Left kidney (tissue), 8 donors: ENCODE data around the gene ABTB1. TPM values are rescaled to one million over a fixed set of nuclear protein-coding genes. Genes with fewer than 3 reads are reported as not detected.

Source experiments
- DNase-seq: peaks from one replicate; pipeline ENCODE4 v3.0.0-alpha.2; 2013
- long read RNA-seq, 8 donors: transcript quantifications; one replicate each; lab custom pipeline, GENCODE V29; 2026
- polyA plus RNA-seq: library from polyadenylated mRNA; unstranded; fragments of 120-200 nt; gene quantifications from one replicate; pipeline ENCODE4 v1.2.1, GENCODE V29; 2013; ENCODE audit not compliant: insufficient read length

The ABTB1 gene
- polyA plus RNA-seq = 17.9 TPM
- long read RNA-seq, donor 1, transcript ABTB1-201 (12 exons, 1,965 nt) = major isoform, 7 of 10 reads
- long read RNA-seq, donor 1, partial matches to known transcripts = 0 of 10 reads
- long read RNA-seq, donor 1, other reads (novel, unspliced or antisense) = 0 of 10 reads
- long read RNA-seq, donor 2, partial matches to known transcripts = 0 of 6 reads
- long read RNA-seq, donor 2, other reads (novel, unspliced or antisense) = 0 of 6 reads
- long read RNA-seq, donor 3, partial matches to known transcripts = 0 of 1 reads
- long read RNA-seq, donor 3, other reads (novel, unspliced or antisense) = 0 of 1 reads
- long read RNA-seq, donor 4 = 0 reads
- long read RNA-seq, donor 5, transcript ABTB1-201 (12 exons, 1,965 nt) = major isoform, 5 of 10 reads
- long read RNA-seq, donor 5, partial matches to known transcripts = 0 of 10 reads
- long read RNA-seq, donor 5, other reads (novel, unspliced or antisense) = 0 of 10 reads
- long read RNA-seq, donor 6, partial matches to known transcripts = 5 of 9 reads
- long read RNA-seq, donor 6, other reads (novel, unspliced or antisense) = 0 of 9 reads
- long read RNA-seq, donor 7, transcript ABTB1-201 (12 exons, 1,965 nt) = major isoform, 6 of 9 reads
- long read RNA-seq, donor 7, partial matches to known transcripts = 0 of 9 reads
- long read RNA-seq, donor 7, other reads (novel, unspliced or antisense) = 0 of 9 reads
- long read RNA-seq, donor 8, partial matches to known transcripts = 0 of 2 reads
- long read RNA-seq, donor 8, other reads (novel, unspliced or antisense) = 0 of 2 reads

GRCh38 chr3:127672429-127673190, at the start of gene ABTB1:
TSS of gene ABTB1 (plus strand) at chr3:127672952. CDS start at chr3:127673026, 74 bp downstream.
- peak; percentile 73 for DNase-seq

- DNase-seq = no peak
Observed at GRCh38 chr3:127624063-127624462, 48.7 kb upstream of the ABTB1 start.

- no peak for DNase-seq
Observed at GRCh38 chr3:127625821-127626220, 46.9 kb upstream of the ABTB1 start.

GRCh38 chr3:127628426-127628787, 44.3 kb upstream of the ABTB1 start:
- no peak for DNase-seq

GRCh38 chr3:127628788-127629466, 43.8 kb upstream of the ABTB1 start, which contains the start of gene PODXL2:
TSS of gene PODXL2 (plus strand) at chr3:127629185. CDS start at chr3:127629220, 35 bp downstream.
- DNase-seq = no peak

- DNase-seq = no peak
Observed at GRCh38 chr3:127629467-127630403, 43.0 kb upstream of the ABTB1 start.

GRCh38 chr3:127630811-127631714, 41.7 kb upstream of the ABTB1 start:
- DNase-seq = no peak

GRCh38 chr3:127632035-127632820, 40.5 kb upstream of the ABTB1 start:
- DNase-seq = no peak

- no peak for DNase-seq
Observed at GRCh38 chr3:127634653-127635052, 38.1 kb upstream of the ABTB1 start.

- DNase-seq = no peak
Observed at GRCh38 chr3:127637546-127637945, 35.2 kb upstream of the ABTB1 start.

- DNase-seq = no peak
Observed at GRCh38 chr3:127637971-127638370, 34.8 kb upstream of the ABTB1 start.

- DNase-seq = no peak
Observed at GRCh38 chr3:127639173-127640041, 33.3 kb upstream of the ABTB1 start.

- DNase-seq = no peak
Observed at GRCh38 chr3:127640042-127640355, 32.8 kb upstream of the ABTB1 start.

- DNase-seq = no peak
Observed at GRCh38 chr3:127644641-127645370, 27.9 kb upstream of the ABTB1 start.

- no peak for DNase-seq
Observed at GRCh38 chr3:127645371-127646015, 27.3 kb upstream of the ABTB1 start.

- DNase-seq = no peak
Observed at GRCh38 chr3:127646501-127647046, 26.2 kb upstream of the ABTB1 start.
